Ammon's horn (tissue), 1 donor: ENCODE results near the gene LAMC2.
"Not testable (repeated sequence)": the region's sequence is repeated elsewhere in the genome, so short reads cannot be mapped to it uniquely, and the experiment has no call there.

ENCODE experiments used
- DNase-seq: peaks from one replicate; pipeline ENCODE4 v3.0.0-alpha.2; 2016; ENCODE audit warnings: low spot score

Gene LAMC2

GRCh38 chr1:183185941-183186490 is at the start of gene LAMC2:
LAMC2 (plus strand) TSS chr1:183186264; CDS start chr1:183186353, 89 bp downstream.
- no peak for DNase-seq

DNA sequence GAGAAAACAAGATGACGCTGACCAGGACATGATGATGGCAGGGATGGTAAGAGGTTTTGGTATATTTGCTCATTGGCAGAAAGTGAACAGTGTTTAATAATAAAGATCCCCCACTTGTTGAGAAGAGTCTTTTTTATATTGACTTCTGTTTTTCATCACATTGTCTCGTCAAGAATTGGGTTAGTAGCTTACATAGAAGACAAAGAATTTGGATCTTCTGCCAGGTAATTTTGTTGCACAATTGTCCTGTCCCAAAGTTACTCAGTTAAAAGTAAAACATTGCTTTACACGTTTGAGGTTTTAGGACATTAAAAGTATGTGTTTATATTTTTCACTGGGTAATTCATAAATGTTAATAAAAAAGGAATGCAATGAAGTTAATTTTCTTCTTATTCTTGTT is 48.3 kb upstream of the LAMC2 start:
- DNase-seq = no peak

GRCh38 chr1:183138301-183138700 is 47.8 kb upstream of the LAMC2 start:
- DNase-seq = no peak

DNA sequence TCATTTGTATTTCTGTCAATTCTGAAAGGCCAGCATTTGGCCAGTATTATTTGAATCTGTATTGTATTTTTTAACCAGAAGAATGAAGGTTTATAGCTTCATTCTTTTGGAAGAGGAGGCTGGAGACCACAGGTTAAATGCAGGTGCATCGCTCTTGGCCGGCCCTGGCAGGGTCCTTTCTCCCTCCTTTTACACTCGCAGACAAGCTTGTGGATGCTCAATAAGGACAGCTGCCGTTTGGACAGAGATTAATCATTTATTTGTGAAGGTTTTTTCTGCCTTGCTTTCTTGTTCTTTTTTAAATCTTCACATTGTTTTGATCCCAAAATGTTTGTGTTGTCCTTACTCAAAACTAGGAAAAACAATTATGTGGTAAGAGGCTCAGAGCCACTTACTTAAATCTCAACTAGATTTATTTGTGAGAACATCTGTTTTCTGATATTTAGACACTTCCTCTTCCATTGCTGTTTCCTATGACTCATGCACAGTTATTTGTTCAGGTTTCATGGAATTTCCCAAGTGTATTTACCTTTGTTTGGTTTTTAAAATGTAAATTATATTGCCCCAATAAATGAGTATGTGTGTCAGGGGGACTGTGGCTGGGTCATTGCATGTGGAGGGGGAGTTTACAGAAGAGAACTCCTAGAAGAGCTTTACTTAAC is 46.7 kb upstream of the LAMC2 start:
- no peak for DNase-seq

DNA sequence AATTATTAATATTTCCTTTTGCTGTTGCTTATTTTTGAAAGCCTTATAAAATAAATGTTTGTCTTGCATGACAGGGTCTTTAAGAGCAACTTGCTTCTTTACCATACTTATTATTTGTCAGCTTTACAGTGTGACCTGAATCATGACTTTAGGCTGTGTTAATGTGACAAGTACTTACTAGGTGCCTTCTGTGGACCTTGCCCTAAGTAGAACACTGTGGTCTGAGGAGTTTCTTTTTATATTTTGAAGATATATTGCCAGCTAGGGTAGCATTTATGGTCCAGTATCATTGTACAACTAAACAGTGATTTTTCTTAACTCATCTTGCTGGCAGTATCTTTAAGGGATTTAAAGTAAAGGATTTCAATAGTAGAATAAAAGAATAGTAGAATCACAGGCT is 45.4 kb upstream of the LAMC2 start:
- DNase-seq = no peak

GRCh38 chr1:183142171-183142570 is 43.9 kb upstream of the LAMC2 start:
- DNase-seq = no peak

GRCh38 chr1:183143576-183144315 is 42.3 kb upstream of the LAMC2 start:
- no peak for DNase-seq

DNA sequence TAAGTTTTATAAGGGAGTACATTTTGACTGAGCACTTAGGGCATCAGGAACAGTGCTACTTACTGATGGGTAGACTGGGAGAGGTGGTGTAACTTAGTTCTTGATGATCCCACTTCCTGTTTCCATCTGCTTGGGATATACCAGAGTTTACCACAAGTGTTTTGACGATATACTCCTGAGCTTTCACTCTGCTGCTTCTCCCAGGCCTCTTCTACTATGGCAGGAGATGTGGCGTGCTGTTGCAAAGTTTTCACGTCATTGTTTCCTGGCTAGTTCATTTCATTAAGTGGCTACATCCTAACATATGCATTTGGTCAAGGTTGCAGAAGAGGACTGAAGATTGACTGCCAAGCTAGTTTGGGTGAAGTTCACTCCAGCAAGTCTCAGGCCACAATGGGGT is 41.3 kb upstream of the LAMC2 start:
- DNase-seq = no peak

DNA sequence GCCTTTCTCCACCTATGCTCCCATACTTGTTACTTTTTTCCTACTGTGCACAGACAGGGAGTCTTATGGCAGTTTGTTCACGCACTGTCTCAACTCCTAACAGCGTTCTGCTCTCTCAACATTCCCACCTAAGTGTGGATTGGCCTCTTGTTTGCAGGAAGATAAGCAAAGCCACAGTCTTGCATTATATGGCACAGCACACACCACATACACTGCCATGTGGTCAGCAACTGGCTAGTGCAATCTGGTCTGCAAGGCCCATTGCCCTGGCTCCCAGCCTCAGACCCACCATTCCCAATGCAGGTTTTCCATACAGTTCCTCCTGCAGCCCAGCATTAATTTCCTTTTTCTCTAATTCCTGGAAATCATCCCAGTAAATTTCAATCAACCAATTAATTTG is 38.3 kb upstream of the LAMC2 start:
- no peak for DNase-seq

- DNase-seq = no peak
Measured at GRCh38 chr1:183148599-183148998, 37.5 kb upstream of the LAMC2 start.

GRCh38 chr1:183149273-183149672 is 36.8 kb upstream of the LAMC2 start:
- no peak for DNase-seq

DNA sequence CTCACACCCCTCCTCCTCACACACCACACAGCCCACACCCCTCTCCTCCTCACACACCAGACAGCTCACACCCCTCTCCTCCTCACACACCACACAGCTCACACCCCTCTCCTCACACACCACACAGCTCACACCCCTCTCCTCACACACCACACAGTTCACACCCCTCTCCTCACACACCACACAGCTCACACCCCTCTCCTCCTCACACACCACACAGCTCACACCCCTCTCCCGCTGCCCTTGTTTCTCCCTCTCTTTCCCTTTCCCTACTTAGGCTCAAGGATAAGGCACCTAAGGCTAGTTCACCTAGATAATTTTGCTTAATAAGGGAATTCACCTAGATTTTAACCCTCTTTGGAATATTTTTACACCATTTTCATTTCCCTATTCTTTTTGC is 36.0 kb upstream of the LAMC2 start:
- not testable (repeated sequence) for DNase-seq

DNA sequence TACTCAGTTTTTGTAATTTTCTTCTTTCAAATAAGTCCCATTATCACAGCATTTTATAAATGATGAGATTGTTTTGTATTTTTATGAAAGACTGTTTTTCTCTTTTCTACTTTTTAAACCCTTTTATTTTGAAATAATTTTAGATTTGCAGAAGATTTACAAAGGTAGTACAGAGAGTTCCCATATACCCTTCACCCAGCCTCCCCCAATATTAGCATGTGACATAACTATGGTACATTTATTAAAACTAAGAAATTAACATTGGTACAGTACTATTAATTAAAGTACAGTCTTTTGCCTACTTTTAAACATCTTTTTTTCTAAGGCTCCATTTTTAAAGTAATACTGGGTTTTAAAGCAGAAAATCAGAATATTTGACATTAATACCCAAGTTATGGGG is 35.6 kb upstream of the LAMC2 start:
- DNase-seq = no peak

DNA sequence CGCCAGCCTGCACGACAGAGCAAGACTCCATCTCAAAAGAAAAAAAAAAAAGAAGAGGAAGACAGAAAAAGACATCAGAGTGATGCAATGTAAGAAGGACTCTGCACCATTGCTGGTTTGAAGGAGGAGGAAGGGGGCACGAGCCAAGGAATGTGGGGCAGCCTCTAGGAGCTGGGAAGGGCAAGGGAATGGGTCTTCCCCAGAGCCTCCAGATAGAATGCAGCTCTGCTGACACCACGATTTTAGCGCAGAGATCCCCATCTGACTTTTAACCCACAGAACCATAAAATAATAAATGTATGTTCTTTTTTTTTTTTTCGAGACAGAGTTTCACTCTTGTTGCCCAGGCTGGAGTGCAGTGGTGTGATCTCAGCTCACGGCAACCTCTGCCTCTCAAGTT is 33.9 kb upstream of the LAMC2 start:
- DNase-seq = no peak

DNA sequence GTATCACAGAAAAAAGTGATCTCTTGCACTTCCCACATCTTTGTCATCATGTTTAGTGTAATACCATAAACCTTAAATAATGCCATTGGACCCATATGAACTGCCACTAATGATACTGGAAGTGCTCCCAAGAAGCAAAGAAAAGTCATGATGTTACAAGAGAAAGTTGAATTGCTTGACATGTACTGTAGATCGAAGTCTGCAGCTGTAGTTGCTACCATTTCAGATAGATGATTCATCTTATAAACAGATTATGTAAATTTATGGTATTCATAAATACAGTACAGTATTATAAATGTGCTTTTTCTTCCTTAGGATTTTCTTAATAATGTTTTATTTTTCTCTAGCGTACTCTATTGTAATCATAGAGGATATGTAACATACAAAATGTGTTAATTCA is 30.1 kb upstream of the LAMC2 start:
- DNase-seq = no peak

DNA sequence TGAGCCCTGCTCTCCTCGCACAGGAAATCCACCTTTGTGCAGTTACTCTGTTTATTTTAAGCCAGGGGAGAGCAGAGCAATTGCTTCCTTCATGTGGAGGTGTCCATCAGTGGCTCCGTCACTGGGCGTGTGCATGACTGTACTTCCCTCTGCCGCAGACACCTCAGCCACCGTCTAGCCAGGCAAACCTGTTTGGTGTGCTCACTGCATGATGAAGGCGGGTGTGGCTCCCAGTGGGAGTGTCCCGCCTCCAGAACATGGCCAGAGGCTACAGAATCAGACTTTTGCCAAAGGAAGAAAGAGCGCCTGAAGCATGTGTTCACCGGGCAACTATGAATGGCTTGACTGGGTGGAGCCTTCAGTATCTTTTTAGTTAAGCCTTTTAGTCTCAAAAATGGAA is 26.1 kb upstream of the LAMC2 start:
- DNase-seq = no peak

DNA sequence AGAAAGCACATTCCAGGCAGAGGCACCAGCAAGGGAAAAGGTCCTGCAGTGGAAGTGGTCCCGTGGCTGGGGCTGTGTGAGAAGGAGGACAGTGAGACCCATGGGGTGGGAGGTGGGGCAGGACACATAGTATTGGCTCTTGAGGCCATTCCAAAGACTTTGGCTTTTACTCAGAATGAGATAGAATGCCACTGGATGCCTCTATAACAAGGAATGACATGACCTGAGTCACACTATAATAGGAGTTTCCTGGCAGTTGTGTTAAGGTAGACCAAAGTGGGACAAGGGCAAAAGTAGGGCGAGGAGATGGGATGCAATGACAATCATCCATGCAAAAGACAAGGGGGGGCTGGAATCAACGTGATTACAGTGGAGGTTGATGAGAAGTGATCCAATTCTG is 24.7 kb upstream of the LAMC2 start:
- no peak for DNase-seq

- no peak for DNase-seq
Measured at GRCh38 chr1:183163316-183163715, 22.7 kb upstream of the LAMC2 start.

- no peak for DNase-seq
Measured at GRCh38 chr1:183164340-183164739, 21.7 kb upstream of the LAMC2 start.

- DNase-seq = no peak
Measured at GRCh38 chr1:183164963-183165362, 21.1 kb upstream of the LAMC2 start.

DNA sequence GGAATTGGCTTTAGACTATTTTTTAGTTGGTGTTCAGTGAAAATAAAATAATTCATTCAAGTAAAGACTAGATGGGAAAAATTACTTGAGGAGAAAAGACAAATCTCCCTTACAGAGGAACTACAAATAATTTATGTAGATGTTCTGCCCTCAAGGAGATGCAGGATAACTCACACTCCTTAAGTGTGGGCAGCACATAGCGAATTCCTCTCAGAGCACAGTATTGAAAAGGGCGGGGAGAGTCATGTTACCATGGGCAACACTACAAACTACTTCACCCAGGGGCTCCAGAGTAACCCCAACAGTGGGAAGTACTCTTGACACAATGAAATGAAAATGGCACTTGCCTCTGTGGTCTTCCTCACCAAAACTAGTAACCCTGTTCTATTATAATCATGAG is 20.6 kb upstream of the LAMC2 start:
- no peak for DNase-seq

- DNase-seq = no peak
Measured at GRCh38 chr1:183166454-183166853, 19.6 kb upstream of the LAMC2 start.

- no peak for DNase-seq
Measured at GRCh38 chr1:183167676-183168075, 18.4 kb upstream of the LAMC2 start.

GRCh38 chr1:183168308-183168707 is 17.8 kb upstream of the LAMC2 start:
- DNase-seq = no peak
